ENCODE data around the gene SPATA16.

DNA sequence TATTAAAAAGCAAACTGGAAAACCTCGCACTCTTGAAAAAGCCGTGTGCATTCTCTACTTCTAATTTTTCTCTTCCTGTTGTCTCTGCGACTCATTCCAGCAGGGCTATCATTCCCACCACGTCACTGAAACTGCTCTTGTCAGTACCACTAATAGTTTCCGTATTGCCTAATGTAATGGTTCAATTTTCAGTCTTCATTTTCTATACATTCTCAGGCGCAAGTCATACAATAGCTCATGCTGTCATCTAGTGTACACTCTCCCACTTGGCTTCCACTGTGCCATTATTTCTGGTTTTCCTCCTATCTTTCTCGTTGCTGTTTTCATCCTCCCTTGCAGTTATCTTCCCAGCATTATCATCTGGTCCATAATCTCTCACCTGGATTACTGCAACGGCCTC is 160.2 kb downstream of the SPATA16 start:
- no peak for TF ChIP-seq POLR2A (IDR thresholded peaks at IDR 0.05)
- TF ChIP-seq, protein P1, sequence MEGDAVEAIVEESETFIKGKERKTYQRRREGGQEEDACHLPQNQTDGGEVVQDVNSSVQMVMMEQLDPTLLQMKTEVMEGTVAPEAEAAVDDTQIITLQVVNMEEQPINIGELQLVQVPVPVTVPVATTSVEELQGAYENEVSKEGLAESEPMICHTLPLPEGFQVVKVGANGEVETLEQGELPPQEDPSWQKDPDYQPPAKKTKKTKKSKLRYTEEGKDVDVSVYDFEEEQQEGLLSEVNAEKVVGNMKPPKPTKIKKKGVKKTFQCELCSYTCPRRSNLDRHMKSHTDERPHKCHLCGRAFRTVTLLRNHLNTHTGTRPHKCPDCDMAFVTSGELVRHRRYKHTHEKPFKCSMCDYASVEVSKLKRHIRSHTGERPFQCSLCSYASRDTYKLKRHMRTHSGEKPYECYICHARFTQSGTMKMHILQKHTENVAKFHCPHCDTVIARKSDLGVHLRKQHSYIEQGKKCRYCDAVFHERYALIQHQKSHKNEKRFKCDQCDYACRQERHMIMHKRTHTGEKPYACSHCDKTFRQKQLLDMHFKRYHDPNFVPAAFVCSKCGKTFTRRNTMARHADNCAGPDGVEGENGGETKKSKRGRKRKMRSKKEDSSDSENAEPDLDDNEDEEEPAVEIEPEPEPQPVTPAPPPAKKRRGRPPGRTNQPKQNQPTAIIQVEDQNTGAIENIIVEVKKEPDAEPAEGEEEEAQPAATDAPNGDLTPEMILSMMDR (IDR thresholded peaks at IDR 0.05) = no peak

Data from lower leg skin (tissue), 3 donors.